Activated CD4-positive, alpha-beta T cell treated with anti-CD3 and anti-CD28 coated beads, Interleukin-2, amount 50 U/mL, for 4 hours (primary cell): ENCODE data around the gene FBXO9.

Experiments used
- DNase-seq, 2 experiments: peaks; one replicate each; pipeline ENCODE4 v3.0.0-alpha.2; 2020

FBXO9 gene

GRCh38 chr6:53065266-53066076 lies at the start of gene FBXO9:
FBXO9 (plus strand) TSS chr6:53065404; CDS start chr6:53065790, 386 bp downstream.
- DNase-seq: peak; percentile 55 to 56

GRCh38 chr6:53015486-53015885 lies 49.7 kb upstream of the FBXO9 start:
- DNase-seq: no peak

DNA sequence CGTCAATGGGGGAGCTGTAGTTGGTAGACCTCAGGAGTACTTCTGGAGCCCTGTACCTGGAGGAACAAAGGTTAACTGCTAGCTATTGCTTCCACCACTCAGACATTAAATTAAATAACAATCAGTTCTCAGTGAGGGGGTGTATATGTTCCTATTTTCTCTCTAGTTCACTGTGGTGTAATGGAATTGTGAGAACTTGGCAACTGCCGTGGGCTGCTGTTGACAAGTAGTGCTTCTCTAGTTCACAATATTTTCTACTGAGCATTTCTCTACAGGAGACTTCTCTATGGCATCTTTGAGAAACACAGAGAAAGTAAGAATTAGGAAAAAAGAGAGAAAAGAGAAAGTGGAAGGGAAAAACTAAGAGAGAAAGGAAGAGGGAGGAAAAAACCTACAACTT lies 46.8 kb upstream of the FBXO9 start:
- DNase-seq: no peak

GRCh38 chr6:53020005-53020744 lies 45.0 kb upstream of the FBXO9 start:
- DNase-seq: no peak

DNA sequence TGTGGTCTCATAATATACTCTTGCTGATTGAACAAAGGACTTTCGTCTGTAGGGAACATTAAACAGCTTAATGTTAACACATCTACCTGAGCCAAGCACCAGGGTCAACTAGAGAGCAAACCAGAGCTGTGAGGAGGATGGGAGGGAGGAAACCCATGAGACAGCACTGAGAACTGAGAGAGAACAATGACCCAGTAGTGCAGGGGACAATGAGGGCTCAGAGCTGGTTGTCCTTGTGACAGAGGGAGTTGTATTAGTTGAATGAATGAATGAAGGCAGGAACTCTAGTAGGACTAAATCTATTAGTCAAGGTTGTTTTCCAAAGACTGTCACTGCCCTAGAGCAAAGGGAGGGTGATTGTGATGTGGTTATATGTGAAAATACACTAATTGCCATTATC lies 41.9 kb upstream of the FBXO9 start:
- DNase-seq: no peak

DNA sequence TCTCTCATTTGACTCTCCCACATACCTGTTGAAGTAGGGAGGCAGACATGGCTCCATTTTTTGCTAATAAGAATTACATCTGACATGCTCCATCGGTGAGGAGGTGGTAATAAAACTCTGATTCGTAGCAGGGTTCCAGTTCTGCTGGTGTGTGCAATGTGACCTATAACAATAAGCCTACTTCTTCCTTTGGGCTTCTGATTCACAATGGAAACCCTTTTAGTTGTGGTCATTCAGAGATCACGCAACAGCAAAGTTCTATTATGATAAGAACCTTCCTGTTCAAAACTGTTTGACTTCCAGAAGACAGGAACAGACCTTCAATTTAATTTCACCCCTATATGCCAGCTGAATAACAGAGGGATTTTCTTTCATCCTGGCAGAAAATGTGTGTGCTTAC lies 38.7 kb upstream of the FBXO9 start:
- no peak for DNase-seq

GRCh38 chr6:53027131-53027718 lies 38.0 kb upstream of the FBXO9 start:
- DNase-seq: no peak

DNA sequence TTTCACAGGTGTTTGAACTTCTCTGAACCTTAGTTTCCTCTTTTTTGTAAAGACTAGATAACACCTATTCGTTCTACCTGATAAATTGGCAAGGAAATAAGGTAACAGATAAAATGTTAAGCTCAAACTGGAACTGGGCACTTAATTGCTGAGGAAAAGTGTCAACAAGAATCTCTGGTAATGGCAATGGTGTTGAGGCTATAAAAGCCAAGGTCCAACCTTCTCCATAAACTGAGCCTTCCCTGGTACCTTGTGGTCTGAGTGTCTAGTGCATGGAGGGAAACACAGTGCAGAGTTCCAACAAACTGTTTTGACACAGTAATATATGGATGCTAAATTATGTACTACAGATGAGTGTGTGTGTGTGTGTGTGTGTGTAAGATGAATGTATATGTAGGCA lies 36.7 kb upstream of the FBXO9 start:
- DNase-seq: no peak

DNA sequence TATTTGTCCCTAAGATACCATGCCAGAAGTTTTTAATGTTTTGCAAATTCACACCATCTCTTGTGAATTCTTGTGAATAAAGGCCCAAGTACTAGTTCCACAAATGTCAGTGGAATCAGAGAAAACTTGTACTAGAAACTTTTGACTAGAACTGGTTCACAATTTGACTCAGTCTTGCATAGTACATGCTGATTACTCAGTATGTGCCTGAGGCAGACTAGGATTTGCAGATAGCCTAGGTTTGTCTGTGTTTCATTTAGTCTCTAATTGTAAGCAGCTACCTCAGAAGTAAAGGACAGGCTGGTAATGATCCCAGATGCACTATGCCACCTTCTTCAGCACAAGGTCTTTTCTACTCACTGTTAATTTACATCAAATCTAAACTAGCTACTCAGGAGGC lies 35.9 kb upstream of the FBXO9 start:
- DNase-seq: no peak

GRCh38 chr6:53029761-53030160 lies 35.4 kb upstream of the FBXO9 start:
- no peak for DNase-seq

DNA sequence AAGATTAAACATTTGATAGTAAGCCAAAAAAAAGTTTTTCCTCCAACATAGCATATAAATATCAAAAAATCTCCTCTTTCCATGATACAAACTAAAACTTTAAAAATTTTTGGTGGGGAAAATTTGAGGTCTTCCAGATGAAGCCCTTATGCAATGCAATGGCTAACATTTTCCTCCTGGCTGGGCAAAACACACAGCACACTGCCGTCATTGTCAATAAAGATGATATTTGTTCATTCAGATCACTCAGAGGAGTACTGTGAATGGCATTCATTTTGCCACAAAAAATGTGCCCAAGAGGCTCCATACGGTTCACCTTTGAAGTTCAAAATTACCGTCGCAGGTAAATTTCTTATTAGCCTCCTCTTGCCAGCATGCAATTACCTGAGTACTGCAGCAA lies 33.9 kb upstream of the FBXO9 start:
- no peak for DNase-seq

GRCh38 chr6:53032849-53033248 lies 32.4 kb upstream of the FBXO9 start:
- no peak for DNase-seq

DNA sequence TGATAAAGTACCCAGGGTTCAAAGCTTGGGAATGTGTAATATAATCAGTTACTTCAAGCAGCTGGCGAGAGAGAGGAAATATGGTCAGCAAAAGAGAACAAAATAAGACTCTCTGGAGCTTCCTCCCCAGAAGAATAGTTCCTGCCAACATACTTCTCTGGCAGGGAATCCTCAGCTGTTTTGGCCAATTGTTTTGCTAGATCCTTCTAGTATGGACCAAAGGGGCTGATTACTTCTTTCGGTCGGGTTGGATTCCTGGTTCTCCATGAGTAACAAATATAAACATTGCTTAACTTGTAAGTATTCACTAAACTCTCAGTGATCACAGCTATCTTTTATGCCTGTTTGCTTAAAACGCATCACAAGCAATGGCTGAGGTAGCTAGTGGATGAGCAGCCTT lies 31.4 kb upstream of the FBXO9 start:
- DNase-seq: no peak

GRCh38 chr6:53035549-53036213 lies 29.5 kb upstream of the FBXO9 start:
- no peak for DNase-seq

DNA sequence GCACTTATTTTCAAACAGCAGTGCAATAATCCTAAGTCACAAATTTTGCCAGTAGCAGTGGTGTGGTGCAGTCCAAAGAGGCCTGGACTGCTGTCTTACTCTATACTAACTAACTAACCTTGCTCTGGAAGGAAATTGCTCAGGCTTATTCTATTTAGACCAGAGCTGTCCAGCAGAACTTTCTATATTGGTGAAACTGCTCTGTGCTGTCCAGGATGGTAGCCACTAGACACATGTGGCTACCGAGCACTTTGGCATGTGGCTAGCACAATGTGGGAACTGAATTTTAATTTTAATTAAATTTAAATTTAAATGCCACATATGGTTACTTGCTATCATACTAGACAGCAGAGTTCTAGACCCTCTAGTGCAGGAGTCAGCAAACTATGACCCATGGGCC lies 27.1 kb upstream of the FBXO9 start:
- DNase-seq: no peak

GRCh38 chr6:53038596-53038995 lies 26.6 kb upstream of the FBXO9 start:
- DNase-seq: no peak

GRCh38 chr6:53041356-53041755 lies 23.8 kb upstream of the FBXO9 start:
- DNase-seq: no peak

DNA sequence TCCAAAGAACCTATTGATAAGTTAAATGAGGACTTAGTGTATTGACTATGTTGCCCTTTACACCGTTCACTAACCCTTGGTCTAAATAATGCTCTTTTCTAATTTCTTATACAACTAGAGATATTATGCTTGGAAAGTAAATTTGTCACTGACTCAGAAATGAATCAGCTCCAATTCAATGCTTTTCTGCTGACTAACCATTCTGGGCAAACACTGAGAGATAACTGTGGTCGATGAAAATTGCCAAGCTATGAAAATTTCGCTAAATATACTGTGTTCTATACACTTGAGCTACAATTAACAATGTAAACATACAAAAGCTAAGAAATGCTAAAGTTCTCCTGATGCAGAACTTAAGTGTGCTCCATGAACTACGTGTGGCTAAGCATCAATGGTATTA lies 23.1 kb upstream of the FBXO9 start:
- DNase-seq: no peak

DNA sequence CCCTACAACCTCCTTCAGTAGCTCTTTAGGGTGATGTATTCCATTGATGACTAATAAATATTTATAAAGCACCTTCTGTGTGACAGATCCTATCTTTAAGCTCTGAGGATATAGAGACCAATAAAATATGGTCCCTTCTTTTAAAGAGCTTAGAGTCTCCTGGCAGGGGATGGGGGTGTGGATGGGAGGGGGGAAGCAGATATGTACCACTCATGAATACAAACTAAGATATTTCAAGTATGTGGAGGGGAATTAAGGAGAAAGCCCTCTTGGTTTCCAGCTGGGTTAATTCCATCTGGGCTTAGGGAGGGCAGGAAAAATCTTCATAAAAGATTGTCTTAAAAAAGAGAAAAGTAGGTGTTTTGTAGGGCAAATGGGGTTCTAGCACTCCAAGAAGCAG lies 21.6 kb upstream of the FBXO9 start:
- DNase-seq: no peak

- no peak for DNase-seq
These were observed 21.1 kb upstream of the FBXO9 start for GRCh38 chr6:53044071-53044470.

DNA sequence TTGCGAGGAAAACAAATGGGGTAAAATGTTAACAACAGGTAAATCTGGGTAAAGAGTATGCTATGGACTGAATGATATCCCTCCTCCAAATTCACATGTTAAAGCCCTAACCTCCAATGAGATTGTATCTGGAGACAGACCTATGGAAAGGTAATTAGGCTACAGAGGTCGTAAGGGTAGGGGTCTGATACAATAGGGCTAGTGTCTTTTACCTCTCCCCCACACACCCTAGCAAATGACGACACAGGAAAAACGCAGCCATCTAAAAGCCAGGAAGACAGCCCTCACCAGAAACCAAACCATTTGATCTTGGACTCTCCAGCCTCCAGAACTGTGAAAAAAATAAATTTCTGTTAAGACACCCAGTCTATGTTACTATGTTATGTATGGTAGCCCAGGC lies 20.6 kb upstream of the FBXO9 start:
- DNase-seq: no peak

DNA sequence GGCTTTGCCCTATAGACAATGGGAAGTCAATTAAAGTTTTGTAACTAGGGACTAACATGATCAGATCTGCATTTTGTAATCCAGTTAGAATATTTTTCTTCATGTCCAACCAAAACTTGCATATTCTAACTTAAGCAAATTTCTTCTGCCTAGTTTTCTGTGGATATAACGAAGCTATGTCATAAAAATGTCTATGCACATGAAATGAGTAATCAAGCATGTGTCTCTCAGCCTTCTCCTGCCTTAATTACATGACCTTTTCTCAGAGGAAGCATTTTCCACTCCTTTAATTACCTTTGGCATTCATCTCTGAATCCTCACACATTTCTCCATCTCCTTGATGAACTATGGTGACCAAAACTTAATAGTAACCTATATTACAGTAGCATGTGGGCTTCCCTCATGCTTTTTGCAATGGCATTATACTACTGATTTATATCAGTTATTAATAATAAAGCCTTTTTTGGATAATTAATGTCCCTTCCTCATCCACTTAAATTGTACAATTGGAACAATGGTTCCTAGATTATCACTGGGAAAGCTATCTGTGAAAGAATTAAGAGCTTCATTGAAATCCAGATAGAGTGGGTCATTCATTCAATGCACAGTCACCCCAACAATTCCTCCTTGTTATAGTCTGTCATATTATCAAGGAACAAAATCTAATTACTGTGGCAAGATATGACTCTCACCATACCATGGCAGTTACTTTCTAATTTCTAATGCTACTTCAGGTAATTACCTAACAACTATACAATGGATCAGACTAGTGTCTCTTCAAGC lies 19.1 kb upstream of the FBXO9 start:
- no peak for DNase-seq
